Lung microvascular endothelial cell (primary cell): ENCODE results near the gene SH3BP2. TPM values are rescaled to one million over a fixed set of nuclear protein-coding genes. Genes with fewer than 3 reads are reported as not detected.
A peak's percentile ranks its signal among the peaks of the same experiment; 100 is the strongest.

Experiments
- DNase-seq, 2 donors: peaks; one replicate each; pipeline versions ENCODE4 v3.0.0 to v3.0.0-alpha.2; 2010; ENCODE audit warnings: low read depth in 2 of 2
- total RNA-seq: library from RNA; depleted of rRNA; stranded (reverse); fragments of >200 nt; gene quantifications from 2 replicates; pipeline ENCODE4 v1.2.1, GENCODE V29; 2014

The SH3BP2 gene
- total RNA-seq, 1 donor from 2014 or later = 14.5 TPM

GRCh38 chr4:2831611-2832308 lies 38.9 kb downstream of the SH3BP2 start:
- DNase-seq = no peak

- DNase-seq = no peak
Observed at GRCh38 chr4:2832309-2832980, 39.6 kb downstream of the SH3BP2 start.

GRCh38 chr4:2832981-2833670 lies 40.2 kb downstream of the SH3BP2 start:
- DNase-seq = no peak

- DNase-seq = no peak
Observed at GRCh38 chr4:2833671-2834000, 40.8 kb downstream of the SH3BP2 start.

GRCh38 chr4:2834001-2834921 lies 41.4 kb downstream of the SH3BP2 start:
- DNase-seq = no peak

GRCh38 chr4:2835978-2836377 lies 43.1 kb downstream of the SH3BP2 start:
- DNase-seq = no peak

GRCh38 chr4:2836391-2836859 lies 43.5 kb downstream of the SH3BP2 start:
- no peak for DNase-seq

- DNase-seq = no peak
Observed at GRCh38 chr4:2837110-2837903, 44.4 kb downstream of the SH3BP2 start.

GRCh38 chr4:2837904-2838496 lies 45.1 kb downstream of the SH3BP2 start:
- peak; percentile 67 to 76 for DNase-seq

GRCh38 chr4:2839060-2839459 lies 46.2 kb downstream of the SH3BP2 start:
- no peak for DNase-seq

GRCh38 chr4:2842687-2843262 lies 49.9 kb downstream of the SH3BP2 start:
- DNase-seq = no peak

- DNase-seq = peak; percentile 96 to 97
Observed at GRCh38 chr4:2843263-2843940, 50.5 kb downstream of the SH3BP2 start, which contains the start of gene ADD1. Gene ADD1 (plus strand): TSS chr4:2843844. CDS start chr4:2875916, 32,072 bp downstream.

- peak; percentile 69 to 75 for DNase-seq
Observed at GRCh38 chr4:2843941-2844584, 51.2 kb downstream of the SH3BP2 start.

GRCh38 chr4:2846172-2846571 lies 53.3 kb downstream of the SH3BP2 start:
- DNase-seq = no peak

- DNase-seq = no peak
Observed at GRCh38 chr4:2847302-2847871, 54.5 kb downstream of the SH3BP2 start.

GRCh38 chr4:2848449-2848848 lies 55.6 kb downstream of the SH3BP2 start:
- no peak for DNase-seq

GRCh38 chr4:2849267-2850152 lies 56.6 kb downstream of the SH3BP2 start:
- DNase-seq = no peak
